ENCODE results near the gene GNL1.

GRCh38 chr6:30573113-30573512, 16.8 kb upstream of the GNL1 start:
- TF ChIP-seq EZH2phosphoT487 (IDR thresholded peaks at IDR 0.05; ENCODE audit: borderline replicate concordance, low read length) (no peak), CTCF (conservative IDR thresholded peaks at IDR 0.05; ENCODE audit: low read depth, low read length) (no peak)
